G401.6 (cell line): ENCODE results near the gene ANKRD16.
"Not testable (repeated sequence)": the region's sequence is repeated elsewhere in the genome, so short reads cannot be mapped to it uniquely, and the experiment has no call there.

Experiments used
- FAIRE-seq: peaks from 2 replicates; lab custom pipeline; 2012; peaks lifted over from hg19 to GRCh38; lab: Jason Lieb, UNC

Gene ANKRD16

GRCh38 chr10:5833814-5834213 is 55.9 kb downstream of the ANKRD16 start:
- FAIRE-seq = no peak

- no peak for FAIRE-seq
Observed at GRCh38 chr10:5832946-5833345, 56.7 kb downstream of the ANKRD16 start.

- no peak for FAIRE-seq
Observed at GRCh38 chr10:5831446-5831782, 58.3 kb downstream of the ANKRD16 start.

GRCh38 chr10:5830629-5831445 is 58.9 kb downstream of the ANKRD16 start:
- FAIRE-seq = no peak

GRCh38 chr10:5829267-5829666 is 60.4 kb downstream of the ANKRD16 start:
- FAIRE-seq = no peak

- no peak for FAIRE-seq
Observed at GRCh38 chr10:5828725-5829124, 61.0 kb downstream of the ANKRD16 start.

GRCh38 chr10:5827841-5828240 is 61.9 kb downstream of the ANKRD16 start:
- no peak for FAIRE-seq

GRCh38 chr10:5826511-5826910 is 63.2 kb downstream of the ANKRD16 start:
- FAIRE-seq = not testable (repeated sequence)

- no peak for FAIRE-seq
Observed at GRCh38 chr10:5818894-5819293, 70.8 kb downstream of the ANKRD16 start.

- FAIRE-seq = no peak
Observed at GRCh38 chr10:5818048-5818331, 71.7 kb downstream of the ANKRD16 start.

GRCh38 chr10:5817322-5818047 is 72.2 kb downstream of the ANKRD16 start:
- FAIRE-seq = no peak

- no peak for FAIRE-seq
Observed at GRCh38 chr10:5816170-5816569, 73.5 kb downstream of the ANKRD16 start.

- FAIRE-seq = no peak
Observed at GRCh38 chr10:5814110-5815107, 75.3 kb downstream of the ANKRD16 start.

GRCh38 chr10:5813341-5814109 is 76.2 kb downstream of the ANKRD16 start, which contains the start of gene GDI2:
Gene GDI2 (minus strand): TSS chr10:5813434. CDS start chr10:5813258, 176 bp downstream.
- peak; percentile 80 for FAIRE-seq

GRCh38 chr10:5813091-5813340 is 76.7 kb downstream of the ANKRD16 start:
- no peak for FAIRE-seq

- no peak for FAIRE-seq
Observed at GRCh38 chr10:5812283-5813090, 77.2 kb downstream of the ANKRD16 start.
